ENCODE results near the gene MMP24.
"Not testable (repeated sequence)": the region's sequence is repeated elsewhere in the genome, so short reads cannot be mapped to it uniquely, and the experiment has no call there.

Gene MMP24

GRCh38 chr20:35243986-35244385 lies 17.5 kb downstream of the MMP24 start:
- no peaks in the 10 kb centered on the region for H3K9me3 ChIP-seq (ENCODE audit: control insufficient read depth, insufficient read depth, low read depth, low read length)
- no peak overlapping the region for H3K9ac ChIP-seq (ENCODE audit: low read length)
- H3K4me3 ChIP-seq (ENCODE audit: low read depth, low read length) = no peak overlapping the region
- no peaks in the 10 kb centered on the region for H3K27me3 ChIP-seq (ENCODE audit: control insufficient read depth, insufficient read depth, low read length)
- peaks cover 4% of the 10 kb centered on the region; the same call in 1 of the 2 replicates for H3K36me3 ChIP-seq (ENCODE audit: control insufficient read depth, insufficient read depth, low read length)
- no peak overlapping the region for H3K27ac ChIP-seq (ENCODE audit: low read depth, low read length)
- H3K4me1 ChIP-seq (ENCODE audit: control insufficient read depth, insufficient read depth, low read length) = peaks cover 21% of the 10 kb centered on the region

GRCh38 chr20:35246723-35247122 lies 20.2 kb downstream of the MMP24 start:
- no peaks in the 10 kb centered on the region for H3K27me3 ChIP-seq (ENCODE audit: control insufficient read depth, insufficient read depth, low read length)
- no peak overlapping the region for H3K9ac ChIP-seq (ENCODE audit: low read length)
- H3K36me3 ChIP-seq (ENCODE audit: control insufficient read depth, insufficient read depth, low read length) = peaks cover 5% of the 10 kb centered on the region; the same call in 1 of the 2 replicates
- no peaks in the 10 kb centered on the region for H3K9me3 ChIP-seq (ENCODE audit: control insufficient read depth, insufficient read depth, low read depth, low read length)
- H3K4me1 ChIP-seq (ENCODE audit: control insufficient read depth, insufficient read depth, low read length) = peaks cover 11% of the 10 kb centered on the region
- H3K27ac ChIP-seq (ENCODE audit: low read depth, low read length) = no peak overlapping the region
- no peak overlapping the region for H3K4me3 ChIP-seq (ENCODE audit: low read depth, low read length)

- Histone ChIP-seq H3K27me3 (ENCODE audit: control insufficient read depth, insufficient read depth, low read length) (no peaks in the 10 kb centered on the region), H3K4me3 (ENCODE audit: low read depth, low read length) (no peak overlapping the region), H3K9ac (ENCODE audit: low read length) (no peak overlapping the region), H3K36me3 (ENCODE audit: control insufficient read depth, insufficient read depth, low read length) (peaks cover 8% of the 10 kb centered on the region; the same call in 1 of the 2 replicates), H3K4me1 (ENCODE audit: control insufficient read depth, insufficient read depth, low read length) (peaks cover 11% of the 10 kb centered on the region), H3K27ac (ENCODE audit: low read depth, low read length) (no peak overlapping the region), H3K9me3 (ENCODE audit: control insufficient read depth, insufficient read depth, low read depth, low read length) (no peaks in the 10 kb centered on the region)
These were observed 22.4 kb downstream of the MMP24 start for GRCh38 chr20:35248641-35249475.

DNA sequence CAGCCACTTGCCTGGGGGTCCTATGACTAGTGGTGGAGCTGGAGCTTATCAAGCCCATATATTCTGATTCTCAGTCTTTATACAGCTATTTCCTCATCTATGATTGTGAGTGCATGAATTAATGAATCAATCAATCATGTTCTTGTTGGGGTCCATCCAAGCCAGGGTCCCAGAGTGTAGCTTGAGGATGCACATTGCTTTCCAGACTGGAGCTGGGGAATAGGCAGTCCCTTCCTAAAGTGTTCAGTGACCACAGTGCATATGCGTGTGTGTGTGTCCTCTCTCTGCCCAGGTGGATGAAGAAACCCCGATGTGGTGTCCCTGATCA lies 25.1 kb downstream of the MMP24 start:
- Histone ChIP-seq H3K9ac (ENCODE audit: low read length) (no peak overlapping the region), H3K27ac (ENCODE audit: low read depth, low read length) (no peak overlapping the region), H3K9me3 (ENCODE audit: control insufficient read depth, insufficient read depth, low read depth, low read length) (no peaks in the 10 kb centered on the region), H3K4me1 (ENCODE audit: control insufficient read depth, insufficient read depth, low read length) (peaks cover 11% of the 10 kb centered on the region), H3K27me3 (ENCODE audit: control insufficient read depth, insufficient read depth, low read length) (no peaks in the 10 kb centered on the region), H3K36me3 (ENCODE audit: control insufficient read depth, insufficient read depth, low read length) (peaks cover 21% of the 10 kb centered on the region; the same call in 1 of the 2 replicates), H3K4me3 (ENCODE audit: low read depth, low read length) (no peak overlapping the region)

- Histone ChIP-seq H3K9ac (ENCODE audit: low read length) (no peak overlapping the region), H3K27me3 (ENCODE audit: control insufficient read depth, insufficient read depth, low read length) (no peaks in the 10 kb centered on the region), H3K27ac (ENCODE audit: low read depth, low read length) (no peak overlapping the region), H3K36me3 (ENCODE audit: control insufficient read depth, insufficient read depth, low read length) (peaks cover 21% of the 10 kb centered on the region; the same call in 1 of the 2 replicates), H3K9me3 (ENCODE audit: control insufficient read depth, insufficient read depth, low read depth, low read length) (no peaks in the 10 kb centered on the region), H3K4me1 (ENCODE audit: control insufficient read depth, insufficient read depth, low read length) (peaks cover 11% of the 10 kb centered on the region), H3K4me3 (ENCODE audit: low read depth, low read length) (no peak overlapping the region)
These were observed 25.6 kb downstream of the MMP24 start for GRCh38 chr20:35252037-35252461.

DNA sequence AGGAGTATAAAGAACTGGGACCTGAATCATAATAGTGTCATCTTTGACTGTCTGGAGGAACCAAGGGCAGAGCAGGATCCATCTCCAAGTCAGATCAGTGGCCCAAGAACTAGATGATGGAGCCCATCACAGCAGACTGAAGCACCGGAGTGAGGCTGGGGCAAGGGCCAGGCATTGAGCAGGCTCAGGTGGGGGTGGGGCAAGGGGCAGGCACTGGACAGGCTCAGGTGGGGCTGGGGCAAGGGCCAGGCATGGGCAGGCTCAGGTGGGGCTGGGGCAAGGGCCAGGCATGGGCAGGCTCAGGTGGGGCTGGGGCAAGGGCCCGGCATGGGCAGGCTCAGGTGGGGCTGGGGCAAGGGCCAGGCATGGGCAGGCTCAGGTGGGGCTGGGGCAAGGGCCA lies 26.1 kb downstream of the MMP24 start:
- not testable (repeated sequence) for H3K9ac ChIP-seq (ENCODE audit: low read length); H3K27me3 ChIP-seq (ENCODE audit: control insufficient read depth, insufficient read depth, low read length); H3K9me3 ChIP-seq (ENCODE audit: control insufficient read depth, insufficient read depth, low read depth, low read length); H3K27ac ChIP-seq (ENCODE audit: low read depth, low read length); H3K4me3 ChIP-seq (ENCODE audit: low read depth, low read length)
- peaks cover 11% of the 10 kb centered on the region for H3K4me1 ChIP-seq (ENCODE audit: control insufficient read depth, insufficient read depth, low read length)
- H3K36me3 ChIP-seq (ENCODE audit: control insufficient read depth, insufficient read depth, low read length) = peaks cover 17% of the 10 kb centered on the region; the same call in 1 of the 2 replicates

GRCh38 chr20:35253010-35253409 lies 26.5 kb downstream of the MMP24 start:
- Histone ChIP-seq H3K4me3 (ENCODE audit: low read depth, low read length) (no peak overlapping the region), H3K9ac (ENCODE audit: low read length) (no peak overlapping the region), H3K27ac (ENCODE audit: low read depth, low read length) (no peak overlapping the region), H3K9me3 (ENCODE audit: control insufficient read depth, insufficient read depth, low read depth, low read length) (no peaks in the 10 kb centered on the region), H3K36me3 (ENCODE audit: control insufficient read depth, insufficient read depth, low read length) (peaks cover 16% of the 10 kb centered on the region; the same call in 1 of the 2 replicates), H3K27me3 (ENCODE audit: control insufficient read depth, insufficient read depth, low read length) (no peaks in the 10 kb centered on the region), H3K4me1 (ENCODE audit: control insufficient read depth, insufficient read depth, low read length) (peaks cover 11% of the 10 kb centered on the region)

- no peaks in the 10 kb centered on the region for H3K9me3 ChIP-seq (ENCODE audit: control insufficient read depth, insufficient read depth, low read depth, low read length)
- H3K9ac ChIP-seq (ENCODE audit: low read length) = no peak overlapping the region
- H3K4me3 ChIP-seq (ENCODE audit: low read depth, low read length) = no peak overlapping the region
- peaks cover 16% of the 10 kb centered on the region; the same call in 1 of the 2 replicates for H3K36me3 ChIP-seq (ENCODE audit: control insufficient read depth, insufficient read depth, low read length)
- no peak overlapping the region for H3K27ac ChIP-seq (ENCODE audit: low read depth, low read length)
- no peaks in the 10 kb centered on the region for H3K27me3 ChIP-seq (ENCODE audit: control insufficient read depth, insufficient read depth, low read length)
- peaks cover 18% of the 10 kb centered on the region for H3K4me1 ChIP-seq (ENCODE audit: control insufficient read depth, insufficient read depth, low read length)
These were observed 28.0 kb downstream of the MMP24 start for GRCh38 chr20:35254448-35254999.

GRCh38 chr20:35257175-35257909 lies 30.9 kb downstream of the MMP24 start:
- H3K9me3 ChIP-seq (ENCODE audit: control insufficient read depth, insufficient read depth, low read depth, low read length) = no peaks in the 10 kb centered on the region
- H3K9ac ChIP-seq (ENCODE audit: low read length) = no peak overlapping the region
- H3K4me1 ChIP-seq (ENCODE audit: control insufficient read depth, insufficient read depth, low read length) = peaks cover 34% of the 10 kb centered on the region

GRCh38 chr20:35260426-35260825 lies 33.9 kb downstream of the MMP24 start:
- H3K27me3 ChIP-seq (ENCODE audit: control insufficient read depth, insufficient read depth, low read length) = no peaks in the 10 kb centered on the region
- H3K4me1 ChIP-seq (ENCODE audit: control insufficient read depth, insufficient read depth, low read length) = peaks cover 52% of the 10 kb centered on the region
- H3K27ac ChIP-seq (ENCODE audit: low read depth, low read length) = peak overlapping the region; percentile 89
- H3K9ac ChIP-seq (ENCODE audit: low read length) = peak overlapping the region; percentile 72
- no peak overlapping the region for H3K4me3 ChIP-seq (ENCODE audit: low read depth, low read length)
- H3K36me3 ChIP-seq (ENCODE audit: control insufficient read depth, insufficient read depth, low read length) = peaks cover 4% of the 10 kb centered on the region; the same call in 1 of the 2 replicates
- no peaks in the 10 kb centered on the region for H3K9me3 ChIP-seq (ENCODE audit: control insufficient read depth, insufficient read depth, low read depth, low read length)

More at GRCh38 chr20:35257175-35257909, 30.9 kb downstream of the MMP24 start:
- peaks cover 13% of the 10 kb centered on the region; the same call in 1 of the 2 replicates for H3K36me3 ChIP-seq (ENCODE audit: control insufficient read depth, insufficient read depth, low read length)
- no peak overlapping the region for H3K27ac ChIP-seq (ENCODE audit: low read depth, low read length)
- no peaks in the 10 kb centered on the region for H3K27me3 ChIP-seq (ENCODE audit: control insufficient read depth, insufficient read depth, low read length)
- no peak overlapping the region for H3K4me3 ChIP-seq (ENCODE audit: low read depth, low read length)

GRCh38 chr20:35262321-35262720 lies 35.8 kb downstream of the MMP24 start:
- Histone ChIP-seq H3K4me1 (ENCODE audit: control insufficient read depth, insufficient read depth, low read length) (peaks cover 52% of the 10 kb centered on the region), H3K9ac (ENCODE audit: low read length) (peak overlapping the region; percentile 72), H3K27ac (ENCODE audit: low read depth, low read length) (peak overlapping the region; percentile 89; the same call in 1 of the 2 replicates)
- H3K4me3 ChIP-seq (ENCODE audit: low read depth, low read length); H3K36me3 ChIP-seq (ENCODE audit: control insufficient read depth, insufficient read depth, low read length); H3K9me3 ChIP-seq (ENCODE audit: control insufficient read depth, insufficient read depth, low read depth, low read length); H3K27me3 ChIP-seq (ENCODE audit: control insufficient read depth, insufficient read depth, low read length): not testable (repeated sequence)
